ENCODE data around the gene FLYWCH1. TPM values are rescaled to one million over a fixed set of nuclear protein-coding genes. Genes with fewer than 3 reads are reported as not detected.
"Not testable (repeated sequence)": the region's sequence is repeated elsewhere in the genome, so short reads cannot be mapped to it uniquely, and the experiment has no call there.

The FLYWCH1 gene
- total RNA-seq, 1 donor from 2014 or later = 39.6 TPM

- DNase-seq (ENCODE audit: low spot score) = no peak
Measured at GRCh38 chr16:2925951-2926649, 14.4 kb downstream of the FLYWCH1 start.

GRCh38 chr16:2926650-2926999, 14.9 kb downstream of the FLYWCH1 start:
- no peak for DNase-seq (ENCODE audit: low spot score)

GRCh38 chr16:2927010-2927646, 15.4 kb downstream of the FLYWCH1 start:
- peak; percentile 88 for DNase-seq (ENCODE audit: low spot score)

GRCh38 chr16:2928151-2928550, 16.4 kb downstream of the FLYWCH1 start:
- DNase-seq (ENCODE audit: low spot score) = not testable (repeated sequence)

GRCh38 chr16:2928796-2929195, 17.1 kb downstream of the FLYWCH1 start:
- no peak for DNase-seq (ENCODE audit: low spot score)

- DNase-seq (ENCODE audit: low spot score) = no peak
Measured at GRCh38 chr16:2929693-2930092, 18.0 kb downstream of the FLYWCH1 start.

GRCh38 chr16:2930236-2930635, 18.5 kb downstream of the FLYWCH1 start:
- DNase-seq (ENCODE audit: low spot score) = no peak

GRCh38 chr16:2931231-2931914, 19.6 kb downstream of the FLYWCH1 start:
- DNase-seq (ENCODE audit: low spot score) = not testable (repeated sequence)

GRCh38 chr16:2933136-2933535, 21.4 kb downstream of the FLYWCH1 start:
- no peak for DNase-seq (ENCODE audit: low spot score)

- no peak for DNase-seq (ENCODE audit: low spot score)
Measured at GRCh38 chr16:2933701-2934100, 22.0 kb downstream of the FLYWCH1 start.

- no peak for DNase-seq (ENCODE audit: low spot score)
Measured at GRCh38 chr16:2934450-2934849, 22.7 kb downstream of the FLYWCH1 start.

GRCh38 chr16:2936436-2937011, 24.8 kb downstream of the FLYWCH1 start:
- no peak for DNase-seq (ENCODE audit: low spot score)

- DNase-seq (ENCODE audit: low spot score) = no peak
Measured at GRCh38 chr16:2937170-2937569, 25.4 kb downstream of the FLYWCH1 start.

- DNase-seq (ENCODE audit: low spot score) = no peak
Measured at GRCh38 chr16:2938206-2938605, 26.5 kb downstream of the FLYWCH1 start.

- DNase-seq (ENCODE audit: low spot score) = no peak
Measured at GRCh38 chr16:2939968-2940367, 28.2 kb downstream of the FLYWCH1 start.

- DNase-seq (ENCODE audit: low spot score) = no peak
Measured at GRCh38 chr16:2942045-2942444, 30.3 kb downstream of the FLYWCH1 start.

- DNase-seq (ENCODE audit: low spot score) = not testable (repeated sequence)
Measured at GRCh38 chr16:2943716-2944115, 32.0 kb downstream of the FLYWCH1 start.

GRCh38 chr16:2946649-2947048, 34.9 kb downstream of the FLYWCH1 start:
- DNase-seq (ENCODE audit: low spot score) = no peak

- DNase-seq (ENCODE audit: low spot score) = no peak
Measured at GRCh38 chr16:2948807-2949704, 37.3 kb downstream of the FLYWCH1 start.

- DNase-seq (ENCODE audit: low spot score) = no peak
Measured at GRCh38 chr16:2949705-2950352, 38.1 kb downstream of the FLYWCH1 start.

- DNase-seq (ENCODE audit: low spot score) = no peak
Measured at GRCh38 chr16:2950353-2950724, 38.6 kb downstream of the FLYWCH1 start.
